Lower leg skin (tissue), 4 donors: ENCODE data around the gene HOMER2. TPM values are rescaled to one million over a fixed set of nuclear protein-coding genes. Genes with fewer than 3 reads are reported as not detected.
"Not testable (repeated sequence)": the region's sequence is repeated elsewhere in the genome, so short reads cannot be mapped to it uniquely, and the experiment has no call there.

Experiments
- DNase-seq, 2 donors: peaks; one replicate each; pipeline ENCODE4 v3.0.0-alpha.2; 2019; ENCODE audit warnings: low spot score in 2 of 2
- H3K4me3 ChIP-seq: fragments of 200-600 bp; sonication (generic); 2 replicates; pipeline ENCODE4 v1.5.1; 2017; ENCODE audit warnings: mild to moderate bottlenecking, low read depth; ENCODE audit not compliant: poor library complexity, severe bottlenecking
- POLR2A ChIP-seq, 2 donors: fragments of 450-650 bp; IDR thresholded peaks; one replicate each; pipeline ENCODE4 v1.6.1; 2016 to 2017; ENCODE audit warnings: antibody characterized with exemption in 2 of 2, mild to moderate bottlenecking in 1 of 2, moderate library complexity in 1 of 2
- WGBS, 2 donors: methylation state at CpG; one replicate each; pipeline ENCODE4 v1.1.5; 2018; 5-methylcytosine and 5-hydroxymethylcytosine counted together
- intact Hi-C: fragments of 100-400 bp; cut with DNase I; formaldehyde crosslinking; loops from one replicate; pipeline ENCODE4 v1.15.0; 2023; ENCODE audit warnings: low total_unique reads
- total RNA-seq, 4 donors: library from RNA; depleted of rRNA; stranded (reverse); fragments of >200 nt; gene quantifications; one replicate each; pipeline ENCODE4 v1.1.0, GENCODE V29; 2016
- TF ChIP-seq, protein P1 (sequence below), 3 donors: fragments of 450-650 bp; IDR thresholded peaks; one replicate each; pipeline ENCODE4 v1.5.1; 2016; ENCODE audit warnings: antibody characterized with exemption in 3 of 3, mild to moderate bottlenecking in 3 of 3, moderate library complexity in 2 of 3

HOMER2 gene
- total RNA-seq = 100 to 1,000 TPM in 2 of 4 donors, 10 to 100 TPM in 2; 88.3 to 129 (median 108) TPM

- DNase-seq = no peak
- TF ChIP-seq, protein P1, sequence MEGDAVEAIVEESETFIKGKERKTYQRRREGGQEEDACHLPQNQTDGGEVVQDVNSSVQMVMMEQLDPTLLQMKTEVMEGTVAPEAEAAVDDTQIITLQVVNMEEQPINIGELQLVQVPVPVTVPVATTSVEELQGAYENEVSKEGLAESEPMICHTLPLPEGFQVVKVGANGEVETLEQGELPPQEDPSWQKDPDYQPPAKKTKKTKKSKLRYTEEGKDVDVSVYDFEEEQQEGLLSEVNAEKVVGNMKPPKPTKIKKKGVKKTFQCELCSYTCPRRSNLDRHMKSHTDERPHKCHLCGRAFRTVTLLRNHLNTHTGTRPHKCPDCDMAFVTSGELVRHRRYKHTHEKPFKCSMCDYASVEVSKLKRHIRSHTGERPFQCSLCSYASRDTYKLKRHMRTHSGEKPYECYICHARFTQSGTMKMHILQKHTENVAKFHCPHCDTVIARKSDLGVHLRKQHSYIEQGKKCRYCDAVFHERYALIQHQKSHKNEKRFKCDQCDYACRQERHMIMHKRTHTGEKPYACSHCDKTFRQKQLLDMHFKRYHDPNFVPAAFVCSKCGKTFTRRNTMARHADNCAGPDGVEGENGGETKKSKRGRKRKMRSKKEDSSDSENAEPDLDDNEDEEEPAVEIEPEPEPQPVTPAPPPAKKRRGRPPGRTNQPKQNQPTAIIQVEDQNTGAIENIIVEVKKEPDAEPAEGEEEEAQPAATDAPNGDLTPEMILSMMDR (IDR thresholded peaks at IDR 0.05) = no peak
- TF ChIP-seq POLR2A (IDR thresholded peaks at IDR 0.05) = no peak
- H3K4me3 ChIP-seq = peak within 1 kb of the TSS; percentile 42
- intact Hi-C loops = no loop called here
- WGBS, 2 donors = 1 to 2% methylated on average over 26 to 52 of the region's 119 CpGs
These were observed at the start of gene HOMER2 for GRCh38 chr15:82952158-82953081. Gene HOMER2 (minus strand): TSS chr15:82952720. CDS start chr15:82952535, 185 bp downstream.

DNA sequence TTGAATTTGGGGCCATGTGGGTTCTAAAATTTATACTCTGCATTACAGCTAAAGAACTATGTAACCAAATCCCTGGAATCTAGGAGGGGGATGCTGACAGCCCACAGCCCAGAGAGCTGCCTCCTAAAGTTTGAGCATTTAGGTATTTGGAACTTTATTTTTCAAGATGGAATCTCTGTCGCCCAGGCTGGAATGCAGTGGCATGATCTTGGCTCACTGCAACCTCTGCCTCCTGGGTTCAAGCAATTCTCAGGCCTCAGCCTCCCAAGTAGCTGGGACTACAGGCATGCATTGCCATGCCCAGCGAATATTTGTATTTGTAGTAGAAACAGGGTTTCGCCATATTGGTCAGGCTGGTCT, 48.1 kb upstream of the HOMER2 start:
- H3K4me3 ChIP-seq, DNase-seq: not testable (repeated sequence)
- WGBS, 2 donors = 88 to 94% methylated on average over 3 of the region's 3 CpGs
- intact Hi-C loops = loop anchor here (10.0 kb wide), 1 partner anchor 146 kb away; no protein-coding TSS in a partner anchor

DNA sequence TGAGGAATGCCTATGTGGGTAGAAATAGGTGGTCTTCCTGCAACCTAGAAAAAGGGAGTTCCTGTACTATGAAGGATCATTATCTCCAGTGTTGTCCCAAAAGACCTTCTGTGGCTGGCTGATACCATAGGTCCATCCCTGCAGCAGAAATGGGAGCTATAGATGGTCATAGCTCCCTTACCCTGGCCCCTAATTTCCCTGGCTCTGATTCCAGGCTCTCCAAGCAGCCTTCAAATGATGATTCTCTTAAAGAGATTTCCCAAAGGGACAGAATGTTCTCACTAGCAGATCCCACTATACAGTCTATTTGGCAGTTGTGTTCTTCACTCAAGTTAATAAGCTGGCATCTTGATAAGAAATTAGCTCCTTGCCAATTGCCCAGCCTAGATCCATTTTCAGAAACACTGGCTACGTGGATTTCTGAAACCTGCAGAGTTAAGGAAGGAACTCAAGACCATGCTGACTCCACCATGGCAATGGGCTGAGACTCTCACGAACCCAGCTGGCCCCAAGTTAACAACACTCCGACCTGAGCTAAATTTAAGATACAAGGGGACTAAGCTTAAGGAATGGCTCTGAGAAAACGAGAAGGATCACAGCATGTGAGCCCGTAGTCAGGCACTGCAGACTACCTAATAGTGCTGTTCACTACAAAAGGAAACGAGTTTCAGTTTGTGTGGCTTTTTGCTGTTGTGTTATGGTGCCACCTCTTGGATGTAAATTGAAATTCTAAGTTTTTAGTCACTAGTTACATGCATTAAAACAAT, 47.6 kb upstream of the HOMER2 start:
- no peak for DNase-seq

GRCh38 chr15:82999426-82999825, 46.9 kb upstream of the HOMER2 start:
- no peak for DNase-seq
- no peak overlapping the region for H3K4me3 ChIP-seq
- WGBS, 2 donors = 75 to 86% methylated on average over 6 of the region's 6 CpGs
- no peak for TF ChIP-seq POLR2A (IDR thresholded peaks at IDR 0.05)
- TF ChIP-seq, protein P1 (IDR thresholded peaks at IDR 0.05) = no peak
- intact Hi-C loops = no loop called here

More for the DNA sequence above, 47.6 kb upstream of the HOMER2 start:
- intact Hi-C loops = loop anchor here (10.0 kb wide), 1 partner anchor 145 kb away; no protein-coding TSS in a partner anchor
- H3K4me3 ChIP-seq = no peak overlapping the region
- WGBS, 2 donors = 7 to 10% methylated on average over 6 of the region's 6 CpGs
- TF ChIP-seq, protein P1 (IDR thresholded peaks at IDR 0.05) = no peak
- no peak for TF ChIP-seq POLR2A (IDR thresholded peaks at IDR 0.05)

DNA sequence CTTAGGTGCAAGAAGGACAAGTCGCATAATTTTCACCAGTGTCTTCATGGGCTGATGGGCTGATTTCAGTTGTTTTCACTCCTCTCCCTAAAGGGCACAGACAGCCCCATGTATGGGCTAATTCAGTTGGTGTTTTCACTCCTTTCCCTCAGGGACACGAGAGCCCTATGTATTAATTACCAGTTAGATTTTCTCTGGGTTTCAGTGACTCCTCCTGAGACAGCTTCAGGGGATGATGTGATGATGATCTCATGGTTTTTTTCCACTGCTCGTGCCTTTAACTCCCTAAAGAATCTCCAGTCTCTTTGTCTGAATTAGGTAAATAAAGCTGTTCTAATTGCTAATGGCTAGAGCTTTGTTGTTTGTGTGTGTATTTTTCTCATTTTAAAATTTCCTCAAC, 43.4 kb upstream of the HOMER2 start:
- intact Hi-C loops = no loop called here
- no peak for DNase-seq
- no peak overlapping the region for H3K4me3 ChIP-seq
- 51 to 55% methylated on average over 3 of the region's 3 CpGs for WGBS, 2 donors
- TF ChIP-seq POLR2A (IDR thresholded peaks at IDR 0.05) = no peak
- TF ChIP-seq, protein P1 (IDR thresholded peaks at IDR 0.05) = no peak

DNA sequence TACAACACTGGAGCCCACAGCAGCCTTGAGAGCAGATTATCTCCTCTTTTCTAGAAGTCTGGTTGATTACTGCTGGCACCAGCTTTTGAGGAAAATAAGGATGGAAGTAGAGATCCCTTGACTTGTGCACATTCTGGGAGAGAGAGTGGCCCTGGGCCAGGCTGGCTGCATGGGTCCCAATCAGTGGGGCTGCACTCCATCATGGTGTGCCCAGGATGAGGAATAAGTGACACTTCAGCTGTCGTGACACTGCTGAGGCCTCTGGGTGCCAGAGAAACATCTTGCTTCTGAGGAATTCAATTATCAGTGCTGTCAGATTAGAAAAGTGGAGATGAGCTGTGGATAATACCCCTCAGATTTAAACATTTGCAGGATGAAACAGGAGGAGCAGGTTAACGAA, 42.6 kb upstream of the HOMER2 start:
- no peak overlapping the region for H3K4me3 ChIP-seq
- WGBS, 2 donors = 84 to 85% methylated on average over 2 of the region's 2 CpGs
- DNase-seq = no peak
- intact Hi-C loops = no loop called here
- TF ChIP-seq POLR2A (IDR thresholded peaks at IDR 0.05) = no peak
- TF ChIP-seq, protein P1 (IDR thresholded peaks at IDR 0.05) = no peak
